ENCODE data around the gene PNMA6E. TPM values are rescaled to one million over a fixed set of nuclear protein-coding genes. Genes with fewer than 3 reads are reported as not detected.

Gene PNMA6E
- polyA plus RNA-seq, 1 donor from 2014 or later = not detected

GRCh38 chrX:153426204-153426603 lies 25.1 kb upstream of the PNMA6E start:
- H3K9me2 ChIP-seq (ENCODE audit: insufficient read depth, low read length) = no peaks in the 10 kb centered on the region
- TF ChIP-seq EZH2 (IDR thresholded peaks at IDR 0.05; ENCODE audit: borderline replicate concordance, insufficient read depth, low read length, poor library complexity, severe bottlenecking) (no peak), MXI1 (conservative IDR thresholded peaks at IDR 0.05; ENCODE audit: poor library complexity, severe bottlenecking) (no peak), POLR2AphosphoS5 (IDR thresholded peaks at IDR 0.05) (no peak), EP300 (conservative IDR thresholded peaks at IDR 0.05; ENCODE audit: poor library complexity, severe bottlenecking) (no peak), REST (IDR thresholded peaks at IDR 0.05; ENCODE audit: borderline replicate concordance) (no peak), TAF1 (IDR thresholded peaks at IDR 0.05; ENCODE audit: low read depth) (no peak)
- H3K4me2 ChIP-seq (ENCODE audit: low read length) = no peak overlapping the region
- no peaks in the 10 kb centered on the region for H4K20me1 ChIP-seq (ENCODE audit: insufficient read depth)
- H3F3A ChIP-seq (ENCODE audit: insufficient read depth, low read length, poor library complexity, severe bottlenecking) = no peaks in the 10 kb centered on the region
- no peak overlapping the region for H3K4me3 ChIP-seq (ENCODE audit: low read length)
- no peak overlapping the region for H3K9ac ChIP-seq (ENCODE audit: low read length)
- no peak overlapping the region for H2AFZ ChIP-seq (ENCODE audit: low read depth, low read length)
- H3K27ac ChIP-seq (ENCODE audit: low read length) = no peak overlapping the region
- no peaks in the 10 kb centered on the region for H3K79me2 ChIP-seq (replicated peaks; ENCODE audit: insufficient read depth, low read length)
- no peaks in the 10 kb centered on the region for H3K36me3 ChIP-seq (ENCODE audit: insufficient read depth, low read length)
- no peaks in the 10 kb centered on the region for H3K9me3 ChIP-seq (ENCODE audit: low read length)
- H3K27me3 ChIP-seq (ENCODE audit: insufficient read depth, low read depth, low read length) = no peaks in the 10 kb centered on the region

GRCh38 chrX:153423652-153424051 lies 22.5 kb upstream of the PNMA6E start:
- H2AFZ ChIP-seq (ENCODE audit: low read depth, low read length) = no peak overlapping the region
- H3K27me3 ChIP-seq (ENCODE audit: insufficient read depth, low read depth, low read length) = no peaks in the 10 kb centered on the region
- H3K79me2 ChIP-seq (replicated peaks; ENCODE audit: insufficient read depth, low read length) = no peaks in the 10 kb centered on the region
- no peaks in the 10 kb centered on the region for H4K20me1 ChIP-seq (ENCODE audit: insufficient read depth)
- no peaks in the 10 kb centered on the region for H3F3A ChIP-seq (ENCODE audit: insufficient read depth, low read length, poor library complexity, severe bottlenecking)
- H3K4me2 ChIP-seq (ENCODE audit: low read length) = no peak overlapping the region
- H3K4me3 ChIP-seq (ENCODE audit: low read length) = no peak overlapping the region
- no peak overlapping the region for H3K9ac ChIP-seq (ENCODE audit: low read length)
- no peak for TF ChIP-seq EP300 (conservative IDR thresholded peaks at IDR 0.05; ENCODE audit: poor library complexity, severe bottlenecking)
- no peak for TF ChIP-seq EZH2 (IDR thresholded peaks at IDR 0.05; ENCODE audit: borderline replicate concordance, insufficient read depth, low read length, poor library complexity, severe bottlenecking)
- TF ChIP-seq SMC3 (conservative IDR thresholded peaks at IDR 0.05; ENCODE audit: poor library complexity) = no peak
- TF ChIP-seq POLR2AphosphoS5 (IDR thresholded peaks at IDR 0.05) = no peak
- no peak for TF ChIP-seq TAF1 (IDR thresholded peaks at IDR 0.05; ENCODE audit: low read depth)
- TF ChIP-seq MXI1 (conservative IDR thresholded peaks at IDR 0.05; ENCODE audit: poor library complexity, severe bottlenecking) = no peak
- no peak for TF ChIP-seq REST (IDR thresholded peaks at IDR 0.05; ENCODE audit: borderline replicate concordance)
- no peak for TF ChIP-seq RAD21 (conservative IDR thresholded peaks at IDR 0.05)
- H3K36me3 ChIP-seq (ENCODE audit: insufficient read depth, low read length) = no peaks in the 10 kb centered on the region
- H3K27ac ChIP-seq (ENCODE audit: low read length) = no peak overlapping the region
- H3K9me3 ChIP-seq (ENCODE audit: low read length) = no peaks in the 10 kb centered on the region
- no peaks in the 10 kb centered on the region for H3K9me2 ChIP-seq (ENCODE audit: insufficient read depth, low read length)
